ENCODE data around the gene DOP1A.

Gene DOP1A

GRCh38 chr6:83071707-83072106 is 4.2 kb downstream of the DOP1A start:
- no peak for DNase-seq (ENCODE audit: low read depth)

- DNase-seq (ENCODE audit: low read depth), result no peak
Measured at GRCh38 chr6:83072726-83073125, 5.3 kb downstream of the DOP1A start.

GRCh38 chr6:83073615-83074014 is 6.1 kb downstream of the DOP1A start:
- no peak for DNase-seq (ENCODE audit: low read depth)

- no peak for DNase-seq (ENCODE audit: low read depth)
Measured at GRCh38 chr6:83083476-83083875, 16.0 kb downstream of the DOP1A start.

GRCh38 chr6:83086751-83087150 is 19.3 kb downstream of the DOP1A start:
- no peak for DNase-seq (ENCODE audit: low read depth)

GRCh38 chr6:83092756-83093399 is 25.4 kb downstream of the DOP1A start:
- DNase-seq (ENCODE audit: low read depth), result peak; percentile 16

- DNase-seq (ENCODE audit: low read depth), result no peak
Measured at GRCh38 chr6:83096791-83097190, 29.3 kb downstream of the DOP1A start.

GRCh38 chr6:83097204-83097603 is 29.7 kb downstream of the DOP1A start:
- no peak for DNase-seq (ENCODE audit: low read depth)

GRCh38 chr6:83097675-83098074 is 30.2 kb downstream of the DOP1A start:
- DNase-seq (ENCODE audit: low read depth), result no peak

GRCh38 chr6:83098589-83098988 is 31.1 kb downstream of the DOP1A start:
- no peak for DNase-seq (ENCODE audit: low read depth)

GRCh38 chr6:83108378-83108777 is 40.9 kb downstream of the DOP1A start:
- no peak for DNase-seq (ENCODE audit: low read depth)

- DNase-seq (ENCODE audit: low read depth), result no peak
Measured at GRCh38 chr6:83113258-83113657, 45.8 kb downstream of the DOP1A start.

- no peak for DNase-seq (ENCODE audit: low read depth)
Measured at GRCh38 chr6:83114164-83114563, 46.7 kb downstream of the DOP1A start.

- no peak for DNase-seq (ENCODE audit: low read depth)
Measured at GRCh38 chr6:83117802-83118201, 50.3 kb downstream of the DOP1A start.

- DNase-seq (ENCODE audit: low read depth), result no peak
Measured at GRCh38 chr6:83119742-83120300, 52.4 kb downstream of the DOP1A start.

GRCh38 chr6:83124553-83124952 is 57.1 kb downstream of the DOP1A start:
- no peak for DNase-seq (ENCODE audit: low read depth)

- DNase-seq (ENCODE audit: low read depth), result no peak
Measured at GRCh38 chr6:83125425-83125824, 58.0 kb downstream of the DOP1A start.

- DNase-seq (ENCODE audit: low read depth), result no peak
Measured at GRCh38 chr6:83126223-83126622, 58.8 kb downstream of the DOP1A start.

GRCh38 chr6:83126807-83127206 is 59.3 kb downstream of the DOP1A start:
- DNase-seq (ENCODE audit: low read depth), result no peak

GRCh38 chr6:83127258-83127657 is 59.8 kb downstream of the DOP1A start:
- no peak for DNase-seq (ENCODE audit: low read depth)

GRCh38 chr6:83127976-83128375 is 60.5 kb downstream of the DOP1A start:
- DNase-seq (ENCODE audit: low read depth), result no peak

- no peak for DNase-seq (ENCODE audit: low read depth)
Measured at GRCh38 chr6:83132121-83132520, 64.7 kb downstream of the DOP1A start.

- no peak for DNase-seq (ENCODE audit: low read depth)
Measured at GRCh38 chr6:83138118-83138722, 70.7 kb downstream of the DOP1A start.

GRCh38 chr6:83138758-83139157 is 71.3 kb downstream of the DOP1A start:
- no peak for DNase-seq (ENCODE audit: low read depth)

Measured in fibroblast of gingiva (primary cell).